ENCODE measurements around the gene JAML.

DNA sequence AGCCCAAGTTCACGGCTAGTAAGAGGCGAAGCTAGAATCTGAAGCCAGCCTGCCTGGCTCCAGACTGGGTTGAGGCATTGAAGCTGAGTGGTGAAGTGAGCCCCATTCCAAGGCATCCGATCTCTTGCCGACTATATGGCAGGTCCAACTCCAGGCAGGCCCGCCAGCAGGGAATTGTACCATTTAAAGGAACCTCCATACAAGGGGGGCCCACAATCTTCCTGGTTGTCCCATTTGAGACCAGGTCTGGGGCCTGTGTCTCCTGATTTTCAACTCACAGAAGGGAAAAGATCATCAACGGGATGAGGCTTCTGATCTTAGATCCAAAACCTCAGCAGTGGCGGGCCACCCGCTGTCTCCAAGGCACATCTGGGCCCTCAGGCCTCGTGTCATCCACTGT is 52.5 kb downstream of the JAML start:
- TF ChIP-seq, protein P1, sequence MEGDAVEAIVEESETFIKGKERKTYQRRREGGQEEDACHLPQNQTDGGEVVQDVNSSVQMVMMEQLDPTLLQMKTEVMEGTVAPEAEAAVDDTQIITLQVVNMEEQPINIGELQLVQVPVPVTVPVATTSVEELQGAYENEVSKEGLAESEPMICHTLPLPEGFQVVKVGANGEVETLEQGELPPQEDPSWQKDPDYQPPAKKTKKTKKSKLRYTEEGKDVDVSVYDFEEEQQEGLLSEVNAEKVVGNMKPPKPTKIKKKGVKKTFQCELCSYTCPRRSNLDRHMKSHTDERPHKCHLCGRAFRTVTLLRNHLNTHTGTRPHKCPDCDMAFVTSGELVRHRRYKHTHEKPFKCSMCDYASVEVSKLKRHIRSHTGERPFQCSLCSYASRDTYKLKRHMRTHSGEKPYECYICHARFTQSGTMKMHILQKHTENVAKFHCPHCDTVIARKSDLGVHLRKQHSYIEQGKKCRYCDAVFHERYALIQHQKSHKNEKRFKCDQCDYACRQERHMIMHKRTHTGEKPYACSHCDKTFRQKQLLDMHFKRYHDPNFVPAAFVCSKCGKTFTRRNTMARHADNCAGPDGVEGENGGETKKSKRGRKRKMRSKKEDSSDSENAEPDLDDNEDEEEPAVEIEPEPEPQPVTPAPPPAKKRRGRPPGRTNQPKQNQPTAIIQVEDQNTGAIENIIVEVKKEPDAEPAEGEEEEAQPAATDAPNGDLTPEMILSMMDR (conservative IDR thresholded peaks at IDR 0.05; ENCODE audit: low read length), result no peak
- TF ChIP-seq EZH2phosphoT487 (IDR thresholded peaks at IDR 0.05; ENCODE audit: borderline replicate concordance), result no peak
